ENCODE data around the gene SIRT2.

GRCh38 chr19:38883286-38883685 lies 16.1 kb downstream of the SIRT2 start:
- no peak for TF ChIP-seq CTCF (IDR thresholded peaks at IDR 0.05; ENCODE audit: insufficient read depth, low read length, poor library complexity, severe bottlenecking)
- TF ChIP-seq EZH2phosphoT487 (conservative IDR thresholded peaks at IDR 0.05; ENCODE audit: low read length), result no peak
